SK-N-MC (cell line): ENCODE measurements around the gene POLRMT.

ENCODE experiments used
- EZH2 ChIP-seq: fragments of 200-600 bp; sonication (generic); IDR thresholded peaks from one replicate; pipeline ENCODE4 v1.6.1; 2017; ENCODE audit warnings: antibody characterized with exemption
- POLR2AphosphoS5 ChIP-seq: IDR thresholded peaks from 2 replicates; pipeline ENCODE4 v1.6.1; 2012; ENCODE audit warnings: mild to moderate bottlenecking, low read depth, low read length, borderline replicate concordance

DNA sequence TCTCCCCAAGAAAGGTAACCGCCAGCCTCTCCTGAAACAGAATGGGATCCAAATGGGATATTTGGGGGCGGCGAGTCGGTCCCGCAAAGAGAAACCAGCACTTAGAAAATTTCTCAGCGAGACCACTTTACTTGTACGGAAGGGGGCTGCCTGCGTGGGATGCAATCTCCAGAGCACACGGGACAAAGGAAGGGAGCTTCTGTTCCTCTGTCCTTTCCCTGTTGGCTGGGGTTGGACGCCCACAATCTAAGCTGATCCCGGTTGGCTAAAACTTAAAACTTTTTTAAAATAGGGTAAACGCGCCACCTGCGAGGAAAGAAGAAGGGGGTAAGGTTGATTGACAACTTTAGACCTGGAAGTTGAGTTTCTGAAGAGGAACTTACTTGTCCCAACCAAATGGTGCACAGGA lies 61.8 kb downstream of the POLRMT start:
- TF ChIP-seq POLR2AphosphoS5 (no peak), EZH2 (no peak)
